Gastrocnemius medialis (tissue), 4 donors: ENCODE measurements around the gene TENT5C. TPM values are rescaled to one million over a fixed set of nuclear protein-coding genes. Genes with fewer than 3 reads are reported as not detected.

Experiments
- ATAC-seq, 2 donors: fragments of 150-250 bp; one replicate each; pipeline ENCODE4 v1.9.1; 2016
- DNase-seq, 2 donors: peaks; one replicate each; pipeline ENCODE4 v3.0.0-alpha.2; 2019
- H3K27ac ChIP-seq, 4 donors: fragments of 200-600 bp; sonication (generic); 1 replicate in 1 of 4; 2 replicates in 3 of 4; pipeline ENCODE4 v1.5.1; 2016 to 2018; ENCODE audit warnings: mild to moderate bottlenecking in 2 of 4, moderate library complexity in 1 of 4
- H3K27me3 ChIP-seq, 3 donors: fragments of 200-600 bp; sonication (generic) in 2 of 3; 1 replicate in 1 of 3; 2 replicates in 2 of 3; pipeline versions ENCODE4 v1.5.1 to v1.6.0; 2016 to 2019; ENCODE audit warnings: mild to moderate bottlenecking in 1 of 3, moderate library complexity in 1 of 3
- H3K36me3 ChIP-seq, 2 donors: fragments of 200-600 bp; sonication (generic) in 1 of 2; one replicate each; pipeline ENCODE4 v1.5.1; 2017 to 2018
- H3K4me1 ChIP-seq, 2 donors: fragments of 200-600 bp; sonication (generic) in 1 of 2; one replicate each; pipeline ENCODE4 v1.5.1; 2016 to 2017; ENCODE audit warnings: mild to moderate bottlenecking in 2 of 2
- H3K4me3 ChIP-seq, 4 donors: fragments of 200-600 bp; sonication (generic) in 3 of 4; 1 replicate in 1 of 4; 2 replicates in 3 of 4; pipeline ENCODE4 v1.5.1; 2016 to 2019; ENCODE audit warnings: mild to moderate bottlenecking in 2 of 4
- H3K9me3 ChIP-seq, 3 donors: fragments of 200-600 bp; sonication (generic) in 2 of 3; 1 replicate in 1 of 3; 2 replicates in 2 of 3; pipeline ENCODE4 v1.5.1; 2016 to 2019
- POLR2A ChIP-seq, 2 donors: fragments of 450-650 bp; IDR thresholded peaks; one replicate each; pipeline ENCODE4 v1.6.1; 2017; ENCODE audit warnings: antibody characterized with exemption in 2 of 2, mild to moderate bottlenecking in 2 of 2, moderate library complexity in 2 of 2
- in situ Hi-C, 4 donors: fragments of 200-750 bp; cut with MboI; loops; one replicate each; pipeline versions ENCODE4 v1.15.0 to v1.8.0; 2017; ENCODE audit warnings: low sequenced_read_pairs in 4 of 4
- intact Hi-C: fragments of 100-400 bp; cut with DNase I; formaldehyde crosslinking; loops from one replicate; pipeline ENCODE4 v1.15.1; 2023; ENCODE audit warnings: low total_unique reads
- total RNA-seq, 4 donors: library from RNA; depleted of rRNA; stranded (reverse); fragments of >200 nt; gene quantifications; one replicate each; pipeline versions ENCODE4 v1.1.0 to v1.2.3, GENCODE V29; 2016
- TF ChIP-seq, protein P1 (sequence below), 5 experiments: fragments of 450-650 bp in 3 of 5; fragments of 200-600 bp in 2 of 5; sonication (generic) in 2 of 5; IDR thresholded peaks in 4 of 5; conservative IDR thresholded peaks in 1 of 5; 1 replicate in 4 of 5; 2 replicates in 1 of 5; pipeline ENCODE4 v1.5.1; 2016 to 2019; ENCODE audit warnings: antibody characterized with exemption in 5 of 5, mild to moderate bottlenecking in 3 of 5, moderate library complexity in 3 of 5

Gene TENT5C
- total RNA-seq, 4 donors from 2014 or later = 2.3 to 21.8 (median 6.4) TPM

- intact Hi-C loops = loop anchor here (10.0 kb wide), 2 partner anchors 506 to 1364 kb away; no protein-coding TSS in a partner anchor
- peak in 1 of 2 donors; percentile 44 for DNase-seq
Measured at GRCh38 chr1:117600966-117601365, 4.9 kb upstream of the TENT5C start.

DNA sequence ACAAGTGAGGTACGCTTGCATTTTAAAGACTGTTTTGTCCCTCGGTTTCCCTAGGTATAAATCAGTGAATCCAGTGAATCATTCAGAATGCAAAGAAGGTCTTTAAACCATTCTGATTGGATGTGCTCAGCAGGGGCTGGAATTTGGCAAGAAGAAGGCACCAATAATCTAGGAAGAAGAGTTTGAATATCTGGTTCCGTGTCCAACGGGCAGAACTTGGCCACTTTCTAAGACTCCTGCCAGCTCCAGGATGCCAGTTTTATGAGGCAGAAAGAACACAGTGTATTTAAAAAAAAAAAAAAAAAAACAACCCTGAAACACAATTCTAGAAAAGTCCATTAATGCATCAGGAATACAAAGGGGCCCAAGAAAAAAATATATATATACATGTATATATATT lies 3.0 kb upstream of the TENT5C start:
- TF ChIP-seq POLR2A (IDR thresholded peaks at IDR 0.05) = no peak
- TF ChIP-seq, protein P1, sequence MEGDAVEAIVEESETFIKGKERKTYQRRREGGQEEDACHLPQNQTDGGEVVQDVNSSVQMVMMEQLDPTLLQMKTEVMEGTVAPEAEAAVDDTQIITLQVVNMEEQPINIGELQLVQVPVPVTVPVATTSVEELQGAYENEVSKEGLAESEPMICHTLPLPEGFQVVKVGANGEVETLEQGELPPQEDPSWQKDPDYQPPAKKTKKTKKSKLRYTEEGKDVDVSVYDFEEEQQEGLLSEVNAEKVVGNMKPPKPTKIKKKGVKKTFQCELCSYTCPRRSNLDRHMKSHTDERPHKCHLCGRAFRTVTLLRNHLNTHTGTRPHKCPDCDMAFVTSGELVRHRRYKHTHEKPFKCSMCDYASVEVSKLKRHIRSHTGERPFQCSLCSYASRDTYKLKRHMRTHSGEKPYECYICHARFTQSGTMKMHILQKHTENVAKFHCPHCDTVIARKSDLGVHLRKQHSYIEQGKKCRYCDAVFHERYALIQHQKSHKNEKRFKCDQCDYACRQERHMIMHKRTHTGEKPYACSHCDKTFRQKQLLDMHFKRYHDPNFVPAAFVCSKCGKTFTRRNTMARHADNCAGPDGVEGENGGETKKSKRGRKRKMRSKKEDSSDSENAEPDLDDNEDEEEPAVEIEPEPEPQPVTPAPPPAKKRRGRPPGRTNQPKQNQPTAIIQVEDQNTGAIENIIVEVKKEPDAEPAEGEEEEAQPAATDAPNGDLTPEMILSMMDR (IDR thresholded peaks at IDR 0.05 in 4 of 5, conservative IDR thresholded peaks at IDR 0.05 in 1 of 5) = no peak
- intact Hi-C loops (loop anchor here (10.0 kb wide), 2 partner anchors 508 to 1362 kb away; no protein-coding TSS in a partner anchor), in situ Hi-C loops (loop anchor here in 1 of 4 donors (10.0 kb wide), 1 partner anchor 238 kb away; the partner anchor contains the start of gene MAN1A2)
- Histone ChIP-seq H3K27ac (no peak overlapping the region), H3K4me3 (no peak overlapping the region), H3K4me1 (peaks cover 35 to 42% of the 10 kb centered on the region in 2 donors), H3K27me3 (no peaks in the 10 kb centered on the region), H3K36me3 (no peaks in the 10 kb centered on the region), H3K9me3 (no peaks in the 10 kb centered on the region)
- ATAC-seq (no peak), DNase-seq (no peak)

More at GRCh38 chr1:117600966-117601365, 4.9 kb upstream of the TENT5C start:
- peak overlapping the region; percentile 87 to 90 (median 88) for H3K27ac ChIP-seq
- H3K9me3 ChIP-seq = no peaks in the 10 kb centered on the region
- H3K4me3 ChIP-seq = no peak overlapping the region
- no peaks in the 10 kb centered on the region for H3K36me3 ChIP-seq
- in situ Hi-C loops = loop anchor here in 1 of 4 donors (10.0 kb wide), 1 partner anchor 236 kb away; the partner anchor contains the start of gene MAN1A2
- no peak for ATAC-seq
- TF ChIP-seq, protein P1 (IDR thresholded peaks at IDR 0.05 in 4 of 5, conservative IDR thresholded peaks at IDR 0.05 in 1 of 5) = no peak
- no peak for TF ChIP-seq POLR2A (IDR thresholded peaks at IDR 0.05)
- peaks cover 26 to 35% of the 10 kb centered on the region in 2 donors for H3K4me1 ChIP-seq
- H3K27me3 ChIP-seq = no peaks in the 10 kb centered on the region

DNA sequence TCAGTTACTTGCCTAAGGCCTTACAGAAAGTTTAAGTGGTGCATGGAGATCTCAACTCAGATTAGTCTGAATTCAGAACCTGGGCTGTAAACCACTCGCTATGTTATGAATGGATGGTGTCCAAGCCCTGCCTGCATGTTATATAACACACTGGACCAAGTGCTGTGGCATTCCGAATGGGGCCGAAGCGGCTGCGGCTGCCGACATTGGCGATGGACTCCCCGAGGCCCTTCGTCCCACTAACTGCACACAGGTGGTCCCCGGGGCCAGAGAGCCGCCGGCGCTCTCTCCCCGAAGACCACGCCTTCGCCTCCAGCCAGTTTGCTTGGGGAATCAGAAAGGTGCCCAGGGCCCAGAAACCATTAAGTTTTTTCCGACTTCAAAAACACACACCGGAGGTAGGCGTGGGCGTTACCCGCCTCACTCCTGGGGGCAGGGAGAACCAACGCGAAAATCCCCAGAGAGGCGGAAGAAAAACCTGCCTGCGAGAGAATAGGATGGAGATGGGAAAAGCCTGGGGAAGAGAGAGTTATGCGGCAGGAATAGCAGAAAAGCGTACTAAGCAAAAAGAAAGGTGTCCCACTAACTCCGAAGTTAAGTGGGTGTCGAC lies 579 bp upstream of the TENT5C start:
- peak overlapping the region; percentile 67 to 98 (median 84) for H3K4me3 ChIP-seq
- TF ChIP-seq, protein P1 (IDR thresholded peaks at IDR 0.05 in 4 of 5, conservative IDR thresholded peaks at IDR 0.05 in 1 of 5) = no peak
- no peak for TF ChIP-seq POLR2A (IDR thresholded peaks at IDR 0.05)
- no peak for DNase-seq
- H3K4me1 ChIP-seq = peaks cover 41 to 48% of the 10 kb centered on the region in 2 donors
- intact Hi-C loops = loop anchor here (2.0 to 10.0 kb wide), 4 partner anchors 217 to 1360 kb away; partner anchors contain the start of gene MAN1A2
- no peaks in the 10 kb centered on the region for H3K36me3 ChIP-seq
- peak; percentile 11 to 25 for ATAC-seq
- in situ Hi-C loops = loop anchor here in 2 of 4 donors (5.0 to 10.0 kb wide), 2 partner anchors 72 to 240 kb away; partner anchors contain the start of gene MAN1A2 (in 1 of the 2)
- peak overlapping the region; percentile 86 to 98 (median 94) for H3K27ac ChIP-seq
- H3K27me3 ChIP-seq = no peaks in the 10 kb centered on the region
- H3K9me3 ChIP-seq = no peaks in the 10 kb centered on the region

DNA sequence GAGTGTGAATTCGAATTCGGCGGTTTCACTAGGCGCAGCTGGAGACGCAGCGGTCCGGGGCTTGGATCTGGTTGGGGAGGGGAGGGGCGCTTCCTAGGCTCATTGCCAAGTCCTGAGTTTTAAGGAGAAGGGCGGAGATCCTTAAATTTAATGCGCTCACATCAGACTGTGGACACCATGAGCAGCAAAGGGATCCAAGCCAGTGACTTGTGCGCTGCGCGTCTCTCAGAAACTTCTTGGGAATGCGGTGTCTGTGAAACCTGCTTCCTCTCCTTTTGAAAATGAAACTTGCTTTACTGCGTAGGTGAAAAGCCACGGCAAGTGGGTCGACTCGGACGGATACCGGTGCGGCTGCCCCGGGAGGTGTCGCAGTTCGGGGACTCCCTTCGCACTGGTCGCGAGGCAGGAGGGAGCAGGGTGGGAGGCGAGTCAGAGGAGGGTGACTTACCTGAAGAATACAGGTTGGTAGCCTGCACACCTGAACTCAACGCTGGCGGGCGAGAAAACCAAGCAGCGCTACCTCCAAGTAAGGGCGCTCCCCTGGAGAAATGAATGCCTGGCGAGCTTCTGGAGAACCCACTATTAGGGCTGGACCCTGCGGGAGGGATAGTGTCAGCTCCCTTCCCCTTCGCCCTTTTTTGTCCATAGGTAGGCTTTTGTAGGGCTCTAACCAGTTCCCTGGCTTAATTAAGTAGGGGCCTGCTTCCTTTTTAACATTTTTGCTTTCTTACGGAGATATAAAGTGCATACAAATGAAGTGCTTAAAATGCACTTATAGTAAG lies 992 bp downstream of the TENT5C start:
- TF ChIP-seq, protein P1 (IDR thresholded peaks at IDR 0.05 in 4 of 5, conservative IDR thresholded peaks at IDR 0.05 in 1 of 5) = no peak
- TF ChIP-seq POLR2A (IDR thresholded peaks at IDR 0.05) = no peak
- intact Hi-C loops = loop anchor here (5.0 to 10.0 kb wide), 3 partner anchors 215 to 1358 kb away; no protein-coding TSS in a partner anchor
- Histone ChIP-seq H3K4me1 (peaks cover 31 to 42% of the 10 kb centered on the region in 2 donors), H3K36me3 (no peaks in the 10 kb centered on the region), H3K27ac (peak overlapping the region; percentile 86 to 98 (median 96)), H3K27me3 (no peaks in the 10 kb centered on the region), H3K4me3 (peak overlapping the region; percentile 67 to 98 (median 86)), H3K9me3 (no peaks in the 10 kb centered on the region)
- peak; percentile 19 to 21 for ATAC-seq
- DNase-seq = peak; percentile 22 to 35
- in situ Hi-C loops = loop anchor here in 2 of 4 donors (5.0 to 10.0 kb wide), 2 partner anchors 70 to 242 kb away; partner anchors contain the start of gene MAN1A2 (in 1 of the 2)
